ENCODE results near the gene CBFA2T3. TPM values are rescaled to one million over a fixed set of nuclear protein-coding genes. Genes with fewer than 3 reads are reported as not detected.
A peak's percentile ranks its signal among the peaks of the same experiment; 100 is the strongest.

The CBFA2T3 gene
- total RNA-seq, 4 donors from 2014 or later, result 0.95 to 7.3 (median 3.3) TPM

DNA sequence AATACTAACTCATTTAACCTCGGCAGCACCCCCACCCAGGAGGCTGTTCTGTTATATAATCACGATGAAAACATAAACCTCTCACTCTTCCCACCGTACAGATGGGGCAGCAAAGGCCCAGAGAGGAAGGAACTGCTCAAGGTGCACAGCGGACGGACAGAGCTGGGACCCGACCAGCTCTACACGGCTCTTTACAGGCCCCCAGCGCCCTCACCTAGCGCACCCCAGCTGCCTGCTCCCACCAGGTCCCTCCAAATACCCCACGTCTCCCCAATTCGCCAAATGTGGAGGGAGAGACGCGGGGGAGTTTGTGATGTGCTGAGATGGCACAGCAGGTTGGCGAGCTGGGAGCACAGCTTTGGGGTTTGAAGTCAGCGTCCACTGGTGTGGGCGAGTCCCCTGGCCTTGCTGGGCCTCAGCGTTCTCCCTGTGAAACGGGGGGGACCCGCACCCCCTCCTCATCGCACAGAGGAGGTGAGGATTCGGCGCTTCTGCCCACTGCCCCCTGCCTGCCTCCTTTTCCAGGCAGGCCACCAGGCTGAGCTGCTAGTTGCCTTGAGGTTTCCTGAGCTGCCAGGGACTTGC, 54.1 kb downstream of the CBFA2T3 start:
- in situ Hi-C loops (cut with MboI; ENCODE audit: low sequenced_read_pairs in 4 of 4) (no loop called here), intact Hi-C loops (cut with DNase I; ENCODE audit: low total_unique reads) (no loop called here)
- no peak for TF ChIP-seq CTCF (IDR thresholded peaks at IDR 0.05 in 4 of 5, conservative IDR thresholded peaks at IDR 0.05 in 1 of 5)
- no peak for TF ChIP-seq POLR2A (IDR thresholded peaks at IDR 0.05)
- Histone ChIP-seq H3K27ac (peak overlapping the region in 3 of 4 donors; percentile 47 to 75 (median 64)), H3K4me3 (no peak overlapping the region), H3K27me3 (no peaks in the 10 kb centered on the region), H3K4me1 (peaks cover 33 to 41% of the 10 kb centered on the region in 2 donors), H3K9me3 (no peaks in the 10 kb centered on the region), H3K36me3 (no peaks in the 10 kb centered on the region)
- ATAC-seq (no peak), DNase-seq (no peak)

- DNase-seq (peak in 1 of 2 donors; percentile 54), ATAC-seq (peak in 1 of 2 donors; percentile 53)
- in situ Hi-C loops (cut with MboI; ENCODE audit: low sequenced_read_pairs in 4 of 4), result no loop called here
- intact Hi-C loops (cut with DNase I; ENCODE audit: low total_unique reads), result no loop called here
- H3K27me3 ChIP-seq, result no peaks in the 10 kb centered on the region
- H3K4me3 ChIP-seq, result peak overlapping the region in 1 of 4 donors; percentile 15
- no peaks in the 10 kb centered on the region for H3K9me3 ChIP-seq
- peaks cover 33 to 41% of the 10 kb centered on the region in 2 donors for H3K4me1 ChIP-seq
- peak overlapping the region; percentile 53 to 75 (median 66) for H3K27ac ChIP-seq
- TF ChIP-seq POLR2A (IDR thresholded peaks at IDR 0.05) (no peak), CTCF (IDR thresholded peaks at IDR 0.05 in 4 of 5, conservative IDR thresholded peaks at IDR 0.05 in 1 of 5) (no peak)
- no peaks in the 10 kb centered on the region for H3K36me3 ChIP-seq
Observed at GRCh38 chr16:88922114-88922825, 54.7 kb downstream of the CBFA2T3 start.

- no peaks in the 10 kb centered on the region for H3K9me3 ChIP-seq
- intact Hi-C loops (cut with DNase I; ENCODE audit: low total_unique reads), result loop anchor here (2.0 kb wide), 1 partner anchor 35 kb away; no protein-coding TSS in a partner anchor
- ATAC-seq (no peak), DNase-seq (no peak)
- H3K4me3 ChIP-seq, result peak overlapping the region in 2 of 4 donors; percentile 15 to 25
- peaks cover 33 to 41% of the 10 kb centered on the region in 2 donors for H3K4me1 ChIP-seq
- no peaks in the 10 kb centered on the region for H3K27me3 ChIP-seq
- TF ChIP-seq POLR2A (IDR thresholded peaks at IDR 0.05) (no peak), CTCF (IDR thresholded peaks at IDR 0.05 in 4 of 5, conservative IDR thresholded peaks at IDR 0.05 in 1 of 5) (no peak)
- in situ Hi-C loops (cut with MboI; ENCODE audit: low sequenced_read_pairs in 4 of 4), result no loop called here
- peak overlapping the region; percentile 53 to 75 (median 66) for H3K27ac ChIP-seq
- H3K36me3 ChIP-seq, result no peaks in the 10 kb centered on the region
Observed at GRCh38 chr16:88921591-88921990, 55.4 kb downstream of the CBFA2T3 start.

- TF ChIP-seq CTCF (IDR thresholded peaks at IDR 0.05 in 4 of 5, conservative IDR thresholded peaks at IDR 0.05 in 1 of 5) (no peak), POLR2A (IDR thresholded peaks at IDR 0.05) (no peak)
- Histone ChIP-seq H3K27ac (peak overlapping the region; percentile 53 to 75 (median 66)), H3K36me3 (no peaks in the 10 kb centered on the region), H3K4me1 (peaks cover 33 to 40% of the 10 kb centered on the region in 2 donors), H3K9me3 (no peaks in the 10 kb centered on the region), H3K4me3 (peak overlapping the region in 3 of 4 donors; percentile 15 to 28 (median 25)), H3K27me3 (no peaks in the 10 kb centered on the region)
- DNase-seq (peak in 1 of 2 donors; percentile 59), ATAC-seq (peak; percentile 45 to 51)
- in situ Hi-C loops (cut with MboI; ENCODE audit: low sequenced_read_pairs in 4 of 4), result no loop called here
- intact Hi-C loops (cut with DNase I; ENCODE audit: low total_unique reads), result loop anchor here (2.0 kb wide), 1 partner anchor 34 kb away; no protein-coding TSS in a partner anchor
Observed at GRCh38 chr16:88920618-88921590, 56.1 kb downstream of the CBFA2T3 start.
